GM18511 (cell line): ENCODE results near the gene NACC2.
"Not testable (repeated sequence)": the region's sequence is repeated elsewhere in the genome, so short reads cannot be mapped to it uniquely, and the experiment has no call there.

ENCODE experiments used
- ATAC-seq: cut with Tn5 transposase; IDR thresholded peaks from one replicate; pipeline ENCODE4 v1.9.1; 2021; ENCODE audit warnings: mild to moderate bottlenecking, moderate library complexity; ENCODE audit not compliant: unreplicated experiment

Gene NACC2

DNA sequence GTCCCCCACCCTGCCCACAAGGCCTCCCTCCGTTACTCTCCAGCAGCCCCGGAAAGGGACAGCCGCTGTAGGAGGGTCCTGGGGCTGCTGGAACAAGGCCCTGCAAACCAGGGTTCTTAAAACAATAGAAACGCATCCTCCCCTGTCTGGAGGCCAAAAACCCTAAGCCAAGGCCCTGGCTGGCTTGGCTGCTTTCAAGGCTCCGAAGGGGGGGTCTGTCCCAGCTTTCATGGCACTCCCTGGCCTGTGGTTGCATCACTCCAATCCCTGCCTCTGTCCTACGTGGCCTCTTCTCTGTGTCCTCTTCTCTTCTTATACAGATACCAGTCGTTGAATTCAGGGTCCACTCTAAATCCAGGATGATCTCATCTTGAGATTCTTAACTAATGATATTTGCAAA lies 126.5 kb downstream of the NACC2 start:
- no peak for ATAC-seq

DNA sequence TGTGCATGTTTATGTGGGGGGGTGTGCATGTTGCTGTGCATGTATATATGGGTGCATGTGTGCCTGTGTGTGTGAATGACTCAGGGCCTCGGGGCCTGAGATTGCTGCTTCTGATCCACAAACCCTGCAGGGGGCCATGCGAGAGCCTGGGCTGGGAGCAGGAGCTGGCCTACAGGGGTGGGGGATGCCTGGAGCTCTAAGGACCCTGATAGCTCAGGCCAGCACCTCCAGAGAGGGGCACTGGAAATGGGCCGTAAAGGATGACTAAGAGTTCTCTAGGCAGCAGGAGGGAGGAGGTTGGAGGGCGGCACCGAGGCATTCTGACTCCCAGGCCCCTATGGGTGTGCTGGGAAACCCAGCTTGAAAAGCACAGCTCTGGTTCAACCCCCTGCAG lies 127.0 kb downstream of the NACC2 start:
- no peak for ATAC-seq

DNA sequence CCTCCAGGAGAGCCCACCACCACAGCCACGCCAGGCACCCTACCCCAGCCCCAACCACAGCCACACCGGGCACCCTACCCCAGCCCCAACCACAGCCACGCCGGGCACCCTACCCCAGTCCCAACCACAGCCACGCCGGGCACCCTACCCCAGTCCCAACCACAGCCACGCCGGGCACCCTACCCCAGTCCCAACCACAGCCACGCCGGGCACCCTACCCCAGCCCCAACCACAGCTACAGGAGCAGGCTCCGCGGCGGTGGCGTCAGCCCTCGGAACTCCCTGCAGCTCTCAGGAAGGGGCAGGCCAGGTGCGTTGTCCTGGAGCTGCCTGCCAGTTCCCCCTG lies 128.2 kb downstream of the NACC2 start:
- ATAC-seq = not testable (repeated sequence)

DNA sequence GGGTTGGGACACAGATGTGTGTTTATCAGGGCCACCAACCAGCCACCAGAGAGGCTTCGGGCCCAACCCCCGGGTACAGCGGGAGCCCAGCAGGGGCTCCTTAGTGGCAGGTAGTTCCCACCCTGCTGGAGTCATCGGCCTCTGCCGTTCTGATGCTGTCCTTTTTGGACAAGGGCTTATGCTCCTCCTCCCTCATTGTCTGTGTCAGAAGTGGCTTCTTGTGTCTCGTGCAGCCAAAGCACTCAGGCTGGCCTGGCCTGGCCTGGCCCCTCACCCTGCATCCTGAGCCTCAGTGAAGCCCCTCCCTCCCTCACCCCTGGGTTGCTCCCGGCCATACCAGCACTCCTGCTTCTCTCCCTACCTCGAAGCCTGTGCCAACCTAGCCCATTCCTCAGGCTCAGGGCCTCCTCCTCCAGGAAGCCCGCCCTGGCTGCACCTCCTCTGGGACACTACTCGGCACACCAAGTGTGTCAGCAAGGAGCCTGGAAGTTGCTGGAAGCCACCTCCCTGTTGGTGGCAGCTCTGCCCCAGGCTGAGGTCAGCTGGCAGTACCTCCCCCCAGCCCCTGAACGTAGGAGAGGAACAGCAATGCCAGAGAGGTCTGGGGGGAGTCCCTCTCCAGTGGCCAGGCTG lies 129.8 kb downstream of the NACC2 start:
- ATAC-seq = no peak

DNA sequence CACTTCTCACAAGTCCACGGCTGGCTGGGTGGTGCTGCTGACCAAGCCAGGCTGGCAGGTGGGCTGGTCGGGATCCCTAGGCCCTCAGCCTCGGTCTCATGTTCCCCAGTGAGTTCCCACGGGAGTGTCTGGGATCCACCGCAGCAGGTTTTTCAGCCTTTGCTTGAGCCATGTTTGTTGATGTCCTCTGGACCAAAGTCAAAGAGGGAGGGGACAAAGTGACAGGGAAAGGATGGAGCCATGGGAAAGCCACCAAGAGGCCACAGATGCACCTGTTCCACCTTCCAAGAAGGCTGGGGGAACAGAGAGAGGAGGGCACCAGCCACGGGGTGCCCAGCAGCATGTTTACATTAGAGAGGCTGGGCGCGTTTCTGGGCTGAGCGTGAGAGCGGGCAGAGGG lies 131.2 kb downstream of the NACC2 start:
- ATAC-seq = no peak

DNA sequence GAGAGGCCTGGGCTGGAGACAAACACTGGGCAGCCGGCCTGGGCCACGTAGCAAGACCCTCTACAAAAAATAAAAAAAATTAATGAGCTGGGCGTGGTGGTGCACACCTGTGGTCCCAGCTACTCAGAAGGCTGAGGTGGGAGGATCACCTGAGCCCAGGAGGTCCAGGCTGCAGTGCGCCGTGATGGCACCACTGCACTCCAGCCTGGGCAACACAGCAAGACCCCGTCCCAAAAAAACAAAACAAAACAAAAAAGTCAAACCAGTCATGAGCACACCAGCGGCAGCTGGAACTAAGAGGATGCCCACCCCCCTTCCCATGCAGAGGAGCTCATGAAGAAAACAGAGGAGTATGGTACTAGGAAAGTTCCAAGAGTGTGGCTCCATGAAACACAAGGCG lies 131.8 kb downstream of the NACC2 start:
- ATAC-seq = no peak

DNA sequence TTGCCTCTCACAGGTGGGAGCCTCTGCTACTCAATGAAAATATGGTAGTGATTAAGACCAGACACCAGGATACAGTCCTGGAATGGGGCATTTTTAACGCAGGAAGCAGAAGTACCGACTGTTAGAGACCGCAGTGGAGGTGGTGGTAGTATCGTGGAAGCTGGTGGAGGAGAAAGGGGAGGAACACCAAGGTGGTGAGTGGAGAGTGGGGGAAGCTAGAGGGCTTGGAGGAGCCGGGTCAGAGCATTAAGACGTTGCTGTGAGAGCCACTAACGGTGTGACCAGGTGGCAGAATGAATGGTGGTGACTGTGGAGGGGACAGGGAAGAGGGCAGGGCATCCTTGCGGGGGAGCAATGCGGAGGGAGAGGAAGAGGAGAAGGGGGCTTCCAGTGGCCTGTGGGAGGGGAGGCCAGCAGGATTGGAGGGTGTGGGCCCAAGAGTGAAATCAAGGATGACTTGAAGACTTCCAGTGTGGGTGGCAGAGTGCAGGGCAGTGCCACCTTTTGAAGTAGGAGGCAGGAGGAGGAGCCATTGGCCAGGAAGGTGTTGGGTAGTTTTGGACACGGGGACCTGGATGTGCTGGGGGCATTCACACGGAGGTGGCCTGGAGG lies 132.3 kb downstream of the NACC2 start:
- no peak for ATAC-seq

DNA sequence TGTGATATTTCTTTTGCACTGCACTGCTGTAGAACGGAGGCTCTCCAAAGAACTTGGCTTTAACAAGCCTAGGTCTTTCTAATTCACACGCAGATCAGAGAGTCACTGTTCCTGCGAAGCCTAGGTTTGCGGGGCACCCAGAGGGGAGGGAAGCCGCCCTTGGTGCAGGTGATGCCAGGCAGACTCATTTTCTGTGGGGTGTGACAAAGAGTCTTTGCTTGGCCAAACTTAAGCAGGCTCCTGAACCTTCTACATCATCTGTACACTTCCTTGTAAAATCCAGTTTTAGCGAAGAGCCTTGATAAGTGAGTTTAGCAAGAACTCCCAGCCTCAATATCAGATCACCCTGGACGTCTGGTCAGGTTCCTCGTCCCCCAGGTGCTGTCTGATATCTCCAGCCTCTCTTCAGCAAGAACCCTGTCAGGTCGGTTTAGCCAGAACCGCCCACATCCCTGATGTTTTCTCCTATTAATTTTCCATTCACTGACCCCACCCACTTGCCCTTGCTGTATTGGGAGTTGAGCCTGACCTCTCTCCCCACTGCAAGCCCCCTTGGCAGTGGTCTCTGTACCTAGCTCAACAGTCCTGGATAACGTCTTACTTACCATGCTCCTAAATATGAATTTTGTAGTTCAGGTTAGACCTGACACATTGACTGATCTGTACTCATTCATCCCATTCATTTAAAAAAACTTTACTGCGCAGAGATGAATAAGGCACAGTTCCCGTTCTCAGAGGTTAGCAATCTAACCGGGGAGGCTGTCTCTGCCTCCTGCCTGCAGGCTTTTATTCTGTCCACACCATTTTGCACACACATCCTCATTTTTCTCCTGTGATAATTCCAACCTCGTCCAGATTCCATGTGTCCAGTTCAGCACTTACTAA lies 133.0 kb downstream of the NACC2 start:
- no peak for ATAC-seq

DNA sequence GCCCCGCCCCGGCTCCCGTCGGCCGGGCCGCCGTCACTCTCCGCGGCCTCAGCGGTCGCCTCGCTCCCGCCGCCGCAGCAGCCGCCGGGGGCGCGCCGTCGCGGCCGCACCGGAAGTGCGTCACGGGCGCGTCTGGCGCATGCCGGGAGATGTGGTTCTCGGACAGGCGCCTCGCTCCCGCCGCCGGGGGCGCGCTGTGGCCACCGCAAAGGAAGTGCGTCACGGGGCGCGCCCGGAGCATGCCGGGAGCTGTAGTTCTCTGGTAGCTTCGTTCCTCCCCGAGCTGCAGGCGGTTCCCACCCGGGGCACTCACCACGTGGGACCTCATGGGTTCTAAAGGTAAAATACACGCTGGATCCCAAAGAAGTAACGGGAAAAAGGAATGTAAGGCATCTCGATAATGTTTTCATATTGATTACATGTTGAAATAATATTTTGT lies 133.8 kb downstream of the NACC2 start, which contains the start of gene UBAC1:
TSS of gene UBAC1 (minus strand) at position 97 of the 439 bp plus-strand sequence. CDS start 211 bp downstream, outside the sequence.
- ATAC-seq = peak; percentile 90

DNA sequence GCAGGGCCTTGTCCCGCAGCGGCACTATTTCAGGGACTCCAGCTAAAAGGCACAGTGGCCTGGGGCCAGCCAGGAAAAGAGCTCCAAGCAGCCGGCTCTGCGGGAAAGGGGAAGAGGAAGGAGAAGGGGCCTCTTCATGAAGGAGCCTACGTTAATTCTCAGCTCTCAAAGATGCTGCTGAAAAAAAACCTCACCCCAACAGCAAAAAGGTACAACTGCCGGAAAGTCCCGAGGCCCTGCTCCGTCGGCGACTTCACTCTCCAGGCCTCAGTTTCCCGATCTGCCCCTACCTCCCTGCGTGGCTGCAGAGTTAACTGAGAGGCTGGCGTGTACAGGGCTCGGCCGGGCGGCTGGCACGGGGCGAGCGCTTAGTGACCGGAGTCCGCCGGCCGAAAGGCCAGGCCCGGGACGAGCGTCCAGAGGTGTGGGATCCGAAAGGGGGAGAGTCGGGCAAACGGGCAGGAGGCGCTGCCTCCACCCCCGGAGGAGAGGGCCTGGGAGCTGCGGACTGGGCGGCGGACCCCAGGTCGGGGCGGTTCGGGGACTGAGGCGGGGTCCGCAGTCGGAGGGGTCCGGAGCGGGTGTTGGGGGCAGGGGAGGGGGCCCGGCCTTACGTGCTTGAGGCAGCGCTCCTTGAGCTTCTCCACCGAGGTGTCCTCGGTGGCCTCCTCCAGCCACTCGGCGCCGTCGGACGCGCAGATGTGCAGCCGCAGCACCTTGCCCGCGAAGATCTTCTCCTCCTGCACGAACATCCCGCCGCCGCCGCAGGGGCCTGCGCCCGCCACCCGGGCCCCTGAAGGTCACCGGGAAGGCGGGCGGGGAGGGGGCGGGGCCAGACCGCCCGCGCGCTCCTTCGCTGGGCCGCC lies 134.4 kb downstream of the NACC2 start:
- ATAC-seq = no peak

DNA sequence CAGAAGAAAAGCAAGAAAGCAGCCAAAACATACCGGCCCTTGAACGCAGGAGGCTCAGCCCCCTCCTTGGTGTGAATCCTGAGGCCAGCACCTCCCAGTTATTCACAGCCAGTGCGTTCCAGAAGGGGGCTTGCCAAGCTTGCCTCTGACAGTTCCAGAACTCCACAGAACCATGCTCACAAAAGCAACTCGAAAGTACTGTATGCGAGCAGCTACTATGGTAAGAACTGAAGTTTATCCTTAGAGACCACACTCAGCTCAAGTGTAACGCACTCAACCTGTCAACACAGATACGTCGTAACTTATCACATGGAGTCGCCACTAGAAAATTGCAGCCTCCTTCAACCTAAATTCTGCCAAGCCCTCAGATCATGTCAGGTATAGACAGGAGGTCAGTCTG lies 135.3 kb downstream of the NACC2 start:
- no peak for ATAC-seq

DNA sequence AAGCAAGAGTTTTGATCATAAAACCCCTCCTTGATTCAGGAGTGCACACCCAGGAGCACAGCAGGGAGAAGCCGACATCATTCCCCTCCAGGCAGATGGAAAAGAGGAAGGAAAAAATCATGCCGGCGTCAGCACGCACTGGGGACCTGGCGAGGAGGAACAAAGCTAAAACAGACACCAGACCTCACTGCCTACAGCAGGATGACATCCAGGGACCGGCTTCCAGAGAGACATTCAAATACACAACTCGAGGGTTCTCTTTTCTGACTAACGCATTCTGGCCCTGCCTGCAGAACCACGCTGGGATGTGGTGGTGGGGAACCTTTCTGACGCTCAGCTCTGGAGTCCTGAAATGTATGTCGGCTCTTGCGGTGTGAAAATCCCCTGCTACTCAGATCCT lies 136.6 kb downstream of the NACC2 start:
- ATAC-seq = no peak

DNA sequence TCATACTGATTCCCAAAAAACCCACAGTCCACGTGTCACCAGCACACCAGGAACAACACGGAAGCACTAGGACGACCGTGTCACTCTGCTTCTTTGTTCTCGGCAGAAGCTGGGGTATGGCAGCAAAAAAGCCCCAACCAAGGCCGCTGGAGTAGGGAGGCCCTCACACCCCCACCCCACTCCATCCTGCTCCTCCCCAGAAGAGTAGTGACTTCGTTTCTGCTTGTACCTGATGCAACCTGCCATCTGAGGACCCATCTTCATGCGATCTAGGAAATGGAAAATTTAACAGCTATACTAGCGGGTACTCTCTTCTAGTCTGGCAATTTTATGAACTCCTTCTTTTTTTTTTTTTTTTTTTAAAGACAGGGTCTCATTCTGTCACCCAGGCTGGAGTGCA lies 137.7 kb downstream of the NACC2 start:
- ATAC-seq = no peak

DNA sequence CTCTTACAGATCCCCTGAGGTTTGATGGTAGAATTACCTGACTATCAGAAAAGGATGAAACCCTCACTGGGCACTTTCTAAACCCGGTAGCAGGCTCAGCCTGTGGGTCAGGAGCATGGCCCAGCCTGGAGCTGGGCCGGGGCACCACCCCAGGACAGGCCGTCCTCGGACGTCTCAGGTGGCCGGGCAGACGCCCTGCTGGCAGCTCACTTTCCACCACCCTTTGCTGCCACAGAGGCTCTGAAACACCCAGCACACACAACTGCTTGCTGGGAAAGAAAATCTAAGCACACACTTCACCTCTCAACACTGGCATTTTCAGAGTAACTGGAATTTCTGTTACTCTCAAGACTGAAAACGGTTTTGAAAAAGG lies 138.3 kb downstream of the NACC2 start:
- ATAC-seq = no peak
